ENCODE results near the gene ANKRD39.

Gene ANKRD39

GRCh38 chr2:96824079-96824870, 33.5 kb downstream of the ANKRD39 start:
- TF ChIP-seq CTCF (IDR thresholded peaks at IDR 0.05; ENCODE audit: borderline replicate concordance, control extremely low read depth, extremely low read depth, insufficient read depth, missing control alignments), result no peak
- in situ Hi-C loops (cut with MboI; ENCODE audit: low sequenced_read_pairs, unreplicated experiment), result no loop called here
- no peak for DNase-seq (ENCODE audit: low spot score)

- no peak for DNase-seq (ENCODE audit: low spot score)
- TF ChIP-seq CTCF (IDR thresholded peaks at IDR 0.05; ENCODE audit: borderline replicate concordance, control extremely low read depth, extremely low read depth, insufficient read depth, missing control alignments), result no peak
- in situ Hi-C loops (cut with MboI; ENCODE audit: low sequenced_read_pairs, unreplicated experiment), result no loop called here
Measured at GRCh38 chr2:96823198-96823597, 34.6 kb downstream of the ANKRD39 start.

GRCh38 chr2:96822786-96823185, 35.0 kb downstream of the ANKRD39 start:
- no peak for TF ChIP-seq CTCF (IDR thresholded peaks at IDR 0.05; ENCODE audit: borderline replicate concordance, control extremely low read depth, extremely low read depth, insufficient read depth, missing control alignments)
- in situ Hi-C loops (cut with MboI; ENCODE audit: low sequenced_read_pairs, unreplicated experiment), result no loop called here
- DNase-seq (ENCODE audit: low spot score), result no peak

GRCh38 chr2:96821113-96821675, 36.6 kb downstream of the ANKRD39 start:
- no peak for DNase-seq (ENCODE audit: low spot score)
- TF ChIP-seq CTCF (IDR thresholded peaks at IDR 0.05; ENCODE audit: borderline replicate concordance, control extremely low read depth, extremely low read depth, insufficient read depth, missing control alignments), result no peak
- in situ Hi-C loops (cut with MboI; ENCODE audit: low sequenced_read_pairs, unreplicated experiment), result no loop called here

GRCh38 chr2:96819876-96820511, 37.8 kb downstream of the ANKRD39 start:
- TF ChIP-seq CTCF (IDR thresholded peaks at IDR 0.05; ENCODE audit: borderline replicate concordance, control extremely low read depth, extremely low read depth, insufficient read depth, missing control alignments), result no peak
- DNase-seq (ENCODE audit: low spot score), result no peak
- in situ Hi-C loops (cut with MboI; ENCODE audit: low sequenced_read_pairs, unreplicated experiment), result no loop called here

GRCh38 chr2:96819128-96819875, 38.5 kb downstream of the ANKRD39 start:
- TF ChIP-seq CTCF (IDR thresholded peaks at IDR 0.05; ENCODE audit: borderline replicate concordance, control extremely low read depth, extremely low read depth, insufficient read depth, missing control alignments), result no peak
- in situ Hi-C loops (cut with MboI; ENCODE audit: low sequenced_read_pairs, unreplicated experiment), result no loop called here
- no peak for DNase-seq (ENCODE audit: low spot score)

All from GM13976 (cell line).